OCI-LY1 (cell line): ENCODE measurements around the gene TLR8.

Source experiments
- H2AFZ ChIP-seq: fragments of 200-600 bp; sonication (generic), shearing (Covaris generic); 2 replicates; pipeline ENCODE4 v1.6.0; 2014; ENCODE audit warnings: antibody characterized with exemption, mild to moderate bottlenecking, low read length
- H3F3A ChIP-seq: fragments of 200-600 bp; sonication (generic), shearing (Covaris generic); 2 replicates; pipeline ENCODE4 v1.6.0; 2014; ENCODE audit warnings: mild to moderate bottlenecking, antibody characterized with exemption, low read length, moderate library complexity; ENCODE audit not compliant: insufficient read depth
- H3K27ac ChIP-seq: fragments of 200-600 bp; sonication (generic); 2 replicates; pipeline ENCODE4 v1.5.1; 2014; ENCODE audit warnings: low read length, mixed run types, mild to moderate bottlenecking, low read depth; ENCODE audit not compliant: poor library complexity, severe bottlenecking
- H3K27me3 ChIP-seq: fragments of 200-600 bp; sonication (generic); 2 replicates; pipeline ENCODE4 v1.6.0; 2014; ENCODE audit warnings: antibody characterized with exemption, mild to moderate bottlenecking, low read length, moderate library complexity; ENCODE audit not compliant: insufficient read depth
- H3K36me3 ChIP-seq: fragments of 200-600 bp; sonication (generic); 2 replicates; pipeline ENCODE4 v1.6.1; 2014; ENCODE audit warnings: mild to moderate bottlenecking, antibody characterized with exemption, low read length, moderate library complexity, mixed read lengths; ENCODE audit not compliant: insufficient read depth
- H3K4me1 ChIP-seq: fragments of 200-600 bp; sonication (generic); 2 replicates; pipeline ENCODE4 v1.5.1; 2014; ENCODE audit warnings: mild to moderate bottlenecking, low read length, moderate library complexity; ENCODE audit not compliant: insufficient read depth, severe bottlenecking
- H3K4me2 ChIP-seq: fragments of 200-600 bp; sonication (generic), shearing (Covaris generic); 2 replicates; pipeline ENCODE4 v1.6.1; 2014; ENCODE audit warnings: low read length
- H3K4me3 ChIP-seq: fragments of 200-600 bp; sonication (generic); 2 replicates; pipeline ENCODE4 v1.5.1; 2014; ENCODE audit warnings: low read length, low read depth, mild to moderate bottlenecking, mixed read lengths; ENCODE audit not compliant: poor library complexity, severe bottlenecking
- H3K79me2 ChIP-seq: fragments of 200-600 bp; shearing (Covaris generic); 2 replicates; pipeline ENCODE4 v1.6.1; 2016; ENCODE audit warnings: mixed run types, low read length, mixed read lengths; ENCODE audit not compliant: insufficient read depth
- H3K9ac ChIP-seq: fragments of 200-600 bp; sonication (generic), shearing (Covaris generic); 2 replicates; pipeline ENCODE4 v1.6.1; 2014; ENCODE audit warnings: mild to moderate bottlenecking, low read length, mixed read lengths
- H3K9me2 ChIP-seq: fragments of 200-600 bp; sonication (generic), shearing (Covaris generic); 2 replicates; pipeline ENCODE4 v1.6.1; 2014; ENCODE audit warnings: low read depth, mild to moderate bottlenecking, low read length, mixed read lengths
- H3K9me3 ChIP-seq: fragments of 200-600 bp; shearing (Covaris generic); 2 replicates; pipeline ENCODE4 v1.6.1; 2014; ENCODE audit warnings: low read length, mixed read lengths
- H4K20me1 ChIP-seq: fragments of 200-600 bp; sonication (generic), shearing (Covaris generic); 2 replicates; pipeline ENCODE4 v1.6.0; 2016; ENCODE audit warnings: mild to moderate bottlenecking, low read length; ENCODE audit not compliant: insufficient read depth
- CTCF ChIP-seq: fragments of 200-600 bp; sonication (generic), shearing (Covaris generic); IDR thresholded peaks from 2 replicates; pipeline ENCODE4 v1.5.1; 2017; ENCODE audit warnings: mild to moderate bottlenecking, antibody characterized with exemption, low read length, moderate library complexity, mixed read lengths
- EZH2 ChIP-seq: fragments of 200-600 bp; sonication (generic), shearing (Covaris generic); IDR thresholded peaks from 2 replicates; pipeline ENCODE4 v1.8.0; 2017; ENCODE audit warnings: borderline replicate concordance, mixed run types, mild to moderate bottlenecking, antibody characterized with exemption, low read length, moderate library complexity, mixed read lengths

The TLR8 gene

GRCh38 chrX:12867685-12868084, 38.7 kb upstream of the TLR8 start:
- TF ChIP-seq CTCF: no peak
- Histone ChIP-seq H3K36me3 (no peaks in the 10 kb centered on the region), H3K9me3 (no peaks in the 10 kb centered on the region), H3K27ac (peak overlapping the region; percentile 59), H4K20me1 (no peaks in the 10 kb centered on the region), H3K9ac (peak overlapping the region; percentile 49; the same call in 1 of the 2 replicates), H3K4me1 (peaks cover 42% of the 10 kb centered on the region), H3K27me3 (no peaks in the 10 kb centered on the region), H3F3A (no peaks in the 10 kb centered on the region), H2AFZ (no peak overlapping the region), H3K4me3 (peak overlapping the region; percentile 42), H3K9me2 (no peaks in the 10 kb centered on the region), H3K79me2 (no peaks in the 10 kb centered on the region), H3K4me2 (peak overlapping the region; percentile 67)

GRCh38 chrX:12868747-12869146, 37.7 kb upstream of the TLR8 start:
- Histone ChIP-seq H3K4me3 (peak overlapping the region; percentile 42), H3K27me3 (no peaks in the 10 kb centered on the region), H3K27ac (peak overlapping the region; percentile 59), H2AFZ (no peak overlapping the region), H3K4me2 (peak overlapping the region; percentile 67), H3K9me2 (no peaks in the 10 kb centered on the region), H3K4me1 (peaks cover 42% of the 10 kb centered on the region), H3K36me3 (no peaks in the 10 kb centered on the region), H3F3A (no peaks in the 10 kb centered on the region), H3K9ac (no peak overlapping the region), H4K20me1 (no peaks in the 10 kb centered on the region), H3K9me3 (no peaks in the 10 kb centered on the region), H3K79me2 (no peaks in the 10 kb centered on the region)
- TF ChIP-seq CTCF (no peak), EZH2 (no peak)

GRCh38 chrX:12871257-12871656, 35.2 kb upstream of the TLR8 start:
- H3K27me3 ChIP-seq: no peaks in the 10 kb centered on the region
- H3K9me3 ChIP-seq: no peaks in the 10 kb centered on the region
- H2AFZ ChIP-seq: no peak overlapping the region
- no peaks in the 10 kb centered on the region for H4K20me1 ChIP-seq
- no peak overlapping the region for H3K9ac ChIP-seq
- no peaks in the 10 kb centered on the region for H3K79me2 ChIP-seq
- 0 out of 2 replicates have a peak overlapping the region, but pooled peaks have one; percentile 12 for H3K4me2 ChIP-seq
- no peaks in the 10 kb centered on the region for H3K9me2 ChIP-seq
- H3K4me1 ChIP-seq: peaks cover 41% of the 10 kb centered on the region
- H3K4me3 ChIP-seq: no peak overlapping the region
- H3K27ac ChIP-seq: no peak overlapping the region
- no peak for TF ChIP-seq EZH2
- TF ChIP-seq CTCF: no peak
- no peaks in the 10 kb centered on the region for H3F3A ChIP-seq
- no peaks in the 10 kb centered on the region for H3K36me3 ChIP-seq
